ENCODE results near the gene LRRIQ1. TPM values are rescaled to one million over a fixed set of nuclear protein-coding genes. Genes with fewer than 3 reads are reported as not detected.
A peak's percentile ranks its signal among the peaks of the same experiment; 100 is the strongest.
"Not testable (repeated sequence)": the region's sequence is repeated elsewhere in the genome, so short reads cannot be mapped to it uniquely, and the experiment has no call there.

The LRRIQ1 gene
- polyA plus RNA-seq, 4 donors, result 28.4 to 49.5 (median 43.1) TPM

DNA sequence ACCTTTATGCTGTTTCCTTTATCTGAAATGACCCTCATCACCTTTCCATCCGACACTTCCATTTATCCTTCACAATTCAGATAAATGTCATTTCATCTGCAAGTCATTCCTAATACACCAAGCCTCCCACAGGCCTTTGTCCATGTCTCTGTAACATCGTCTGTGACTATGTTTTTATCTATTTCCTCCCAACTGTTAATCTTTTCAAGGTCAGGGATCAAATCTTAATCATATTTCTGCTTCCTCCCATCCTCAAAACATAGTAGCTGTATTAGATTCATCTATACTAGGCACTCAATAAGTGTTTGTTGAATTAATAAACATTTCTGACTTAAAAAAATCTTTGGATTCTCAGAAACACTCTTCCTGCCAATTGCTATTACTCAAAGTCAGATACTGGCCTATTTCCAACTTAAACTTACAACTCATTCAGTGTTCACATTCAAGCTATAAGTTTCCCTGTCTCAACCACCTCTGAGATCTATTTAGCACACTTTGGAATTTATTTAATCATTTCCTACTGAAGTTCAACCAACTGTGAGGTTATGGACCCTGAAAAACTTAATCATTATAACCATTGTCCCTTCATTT lies 143.6 kb downstream of the LRRIQ1 start:
- peak in 3 of 4 donors; percentile 22 to 38 (median 25) for DNase-seq (ENCODE audit: low read depth in 4 of 4, low spot score in 3 of 4)

DNA sequence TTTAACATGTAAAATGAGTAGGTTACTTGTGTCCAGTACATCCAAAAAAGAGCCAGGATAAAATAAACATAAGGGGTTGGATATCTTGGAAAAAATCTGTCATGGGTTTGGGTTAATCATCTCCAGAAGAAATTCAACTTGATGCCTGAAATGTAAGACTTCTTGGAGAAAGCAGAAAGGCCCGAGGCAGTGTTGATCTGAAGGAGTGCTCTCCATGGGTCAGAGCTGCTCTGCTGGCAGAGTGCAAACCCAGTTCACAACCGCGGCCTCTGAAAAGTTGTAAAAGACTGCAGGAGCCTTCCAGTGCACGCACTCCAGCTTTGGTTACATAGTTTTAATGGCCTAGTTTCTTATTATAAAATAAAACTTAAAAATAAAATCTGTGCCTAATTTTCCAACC lies 146.5 kb downstream of the LRRIQ1 start:
- DNase-seq (ENCODE audit: low read depth in 4 of 4, low spot score in 3 of 4), result peak in 3 of 4 donors; percentile 28 to 47 (median 37)

DNA sequence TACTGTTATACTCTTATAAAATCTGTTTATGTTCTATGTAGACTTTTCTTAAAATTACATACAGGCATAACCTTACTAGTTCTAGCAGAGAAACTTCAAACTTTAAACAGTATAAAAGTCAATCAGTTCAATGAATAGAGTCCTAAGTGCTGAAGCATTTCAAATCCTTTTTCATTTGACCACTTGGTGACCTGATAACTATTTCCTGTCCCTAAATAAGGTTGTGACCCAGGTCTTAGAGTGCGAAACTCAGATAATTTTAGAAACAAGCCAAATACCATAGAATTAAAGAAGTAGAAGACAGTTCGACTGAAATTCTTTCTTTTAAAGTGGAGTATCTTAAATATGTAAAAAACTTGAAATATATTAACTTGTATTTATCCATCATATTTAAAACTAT lies 147.7 kb downstream of the LRRIQ1 start:
- no peak for DNase-seq (ENCODE audit: low read depth in 4 of 4, low spot score in 3 of 4)

DNA sequence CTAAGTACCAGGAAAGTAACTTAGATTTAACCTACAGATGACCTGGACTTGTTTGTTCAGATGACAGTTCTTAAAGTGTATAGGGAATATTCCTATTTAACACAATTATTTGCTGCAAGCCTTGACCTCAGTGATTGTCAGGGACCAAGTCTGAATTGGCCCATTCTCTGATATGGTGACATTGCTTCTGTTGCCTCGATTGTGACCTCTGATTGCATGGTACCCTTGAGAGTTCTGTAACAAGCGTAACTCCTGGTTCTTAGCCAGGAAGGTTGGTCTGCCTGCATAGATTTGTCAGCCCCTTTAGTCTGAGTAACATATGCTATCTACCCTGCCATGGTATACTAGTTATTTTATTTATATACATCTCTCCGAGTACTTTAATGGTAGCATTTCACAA lies 150.1 kb downstream of the LRRIQ1 start:
- no peak for DNase-seq (ENCODE audit: low read depth in 4 of 4, low spot score in 3 of 4)

DNA sequence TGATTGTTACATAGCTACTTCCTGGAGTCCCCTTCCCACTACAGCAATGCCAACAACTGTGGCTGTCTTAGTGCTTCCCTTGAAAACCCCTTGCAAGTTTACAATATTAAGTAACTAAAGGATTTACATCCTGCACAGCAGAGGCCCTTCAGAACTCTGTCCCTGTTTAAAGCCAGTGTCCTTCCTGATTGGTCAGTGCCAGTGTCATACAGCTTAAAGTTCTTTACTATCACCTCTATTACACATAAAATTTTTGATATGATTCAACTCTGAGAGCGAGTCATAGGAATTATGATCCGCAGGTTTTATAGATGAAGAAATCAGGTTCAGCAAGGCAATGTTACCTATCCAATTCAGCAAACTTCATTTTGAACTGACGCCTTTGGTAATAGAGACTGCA lies 152.5 kb downstream of the LRRIQ1 start:
- no peak for DNase-seq (ENCODE audit: low read depth in 4 of 4, low spot score in 3 of 4)

DNA sequence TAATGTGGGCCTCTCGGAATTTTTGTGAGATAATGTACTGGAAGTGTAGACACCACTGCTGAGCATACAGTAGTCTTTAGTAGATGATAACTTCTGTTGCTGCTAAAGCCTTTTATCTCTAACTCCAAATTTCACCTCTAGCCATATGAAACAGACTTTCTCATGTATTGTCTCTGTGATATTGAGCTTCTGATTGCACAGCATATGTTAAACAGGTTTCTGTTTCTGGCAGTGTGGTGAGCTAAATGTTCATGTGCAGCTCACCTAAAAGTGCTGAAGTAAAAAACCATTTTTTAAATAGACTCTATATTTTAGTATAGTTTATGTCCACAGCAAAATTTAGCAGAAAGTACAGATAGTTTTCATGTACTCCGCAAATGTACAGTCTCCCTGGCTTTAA lies 154.6 kb downstream of the LRRIQ1 start:
- no peak for DNase-seq (ENCODE audit: low read depth in 4 of 4, low spot score in 3 of 4)

DNA sequence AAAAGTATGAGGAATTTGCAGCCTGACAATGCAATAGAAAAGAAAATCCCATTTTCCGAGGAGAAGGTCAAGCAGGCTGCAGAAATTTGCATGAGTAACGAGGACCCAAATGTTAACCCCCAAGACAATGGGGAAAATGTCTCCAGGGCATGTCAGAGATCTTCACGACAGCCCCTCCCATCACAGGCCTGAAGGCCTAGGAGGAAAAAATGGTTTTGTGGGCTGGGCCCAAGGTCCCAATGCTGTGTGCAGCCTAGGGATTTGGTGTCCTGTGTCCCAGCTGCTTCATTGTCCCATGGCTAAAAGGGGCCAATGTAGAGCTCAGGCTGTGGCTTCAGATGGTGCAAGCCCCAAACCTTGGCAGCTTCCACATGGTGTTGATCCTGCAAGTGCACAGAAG lies 167.7 kb downstream of the LRRIQ1 start:
- not testable (repeated sequence) for DNase-seq (ENCODE audit: low read depth in 4 of 4, low spot score in 3 of 4)

DNA sequence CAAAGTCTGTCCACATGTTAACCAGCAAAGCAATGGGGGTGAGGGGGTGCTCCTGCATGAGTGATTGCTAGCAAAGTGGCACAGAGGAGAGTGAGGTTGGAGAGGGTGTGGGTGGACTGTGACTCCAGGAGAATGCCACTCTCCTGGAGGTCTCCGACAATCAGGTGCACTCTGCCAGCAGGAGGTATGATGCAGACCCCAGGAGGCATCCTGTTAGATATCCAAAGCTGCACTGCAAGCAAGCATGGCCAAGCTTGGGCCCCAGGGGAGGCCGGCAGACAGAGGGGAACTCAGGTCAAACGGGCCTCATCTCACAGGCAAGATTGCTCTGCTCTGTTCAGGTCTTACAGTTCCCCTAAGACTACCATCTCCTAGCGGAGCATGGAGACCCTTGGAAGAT lies 170.4 kb downstream of the LRRIQ1 start:
- DNase-seq (ENCODE audit: low read depth in 4 of 4, low spot score in 3 of 4), result no peak

DNA sequence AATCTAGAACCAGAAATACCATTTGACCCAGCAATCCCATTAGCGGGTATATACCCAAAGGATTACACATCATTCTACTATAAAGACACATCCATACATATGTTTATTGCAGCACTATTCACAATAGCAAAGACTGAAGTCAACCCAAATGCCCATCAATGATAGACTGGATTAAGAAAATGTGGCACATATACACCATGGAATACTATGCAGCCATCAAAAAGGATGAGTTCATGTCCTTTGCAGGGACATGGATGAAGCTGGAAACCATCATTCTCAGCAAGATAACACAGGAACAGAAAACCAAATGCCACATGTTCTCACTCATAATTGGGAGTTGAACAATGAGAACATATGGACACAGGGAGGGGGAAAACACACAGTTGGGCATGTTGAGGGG lies 188.2 kb downstream of the LRRIQ1 start:
- not testable (repeated sequence) for DNase-seq (ENCODE audit: low read depth in 4 of 4, low spot score in 3 of 4)

DNA sequence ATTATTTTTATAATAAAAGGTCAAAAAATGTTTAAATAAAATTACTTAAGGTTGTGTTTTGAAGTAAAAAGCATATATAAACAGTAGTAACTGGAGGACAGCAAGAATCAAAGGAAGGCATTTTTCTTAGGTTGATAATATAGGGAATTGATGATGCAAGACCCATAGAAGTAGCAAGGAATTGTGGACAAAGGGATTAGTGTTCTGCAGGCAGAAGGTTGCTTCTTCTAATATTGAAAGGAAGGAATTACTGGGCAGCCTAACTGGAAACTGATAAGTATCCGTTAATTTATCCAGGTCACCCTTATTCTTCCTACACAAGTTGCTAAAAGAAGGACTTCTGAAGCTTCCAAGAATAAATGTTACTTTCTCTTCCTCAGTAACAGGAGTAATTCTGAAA lies 189.3 kb downstream of the LRRIQ1 start:
- DNase-seq (ENCODE audit: low read depth in 4 of 4, low spot score in 3 of 4), result no peak

DNA sequence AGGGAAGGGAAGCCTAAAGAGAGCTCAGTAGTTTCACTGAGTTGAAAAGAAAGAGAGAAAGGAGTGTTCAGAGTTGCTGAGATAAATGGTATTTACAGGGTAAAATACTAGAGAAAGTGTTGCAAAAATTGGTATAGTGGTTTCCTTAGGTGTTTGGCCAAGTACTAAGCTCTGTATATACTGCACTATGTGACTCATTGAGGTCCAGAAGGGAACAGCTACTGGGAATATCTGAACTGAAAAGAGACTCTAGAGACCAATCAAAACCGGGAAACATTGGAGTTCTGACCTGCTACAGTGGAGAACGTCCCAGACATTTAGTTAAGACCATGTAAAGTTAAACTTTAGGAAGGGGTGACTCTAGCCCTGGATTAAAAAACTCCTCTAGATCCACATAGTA lies 201.2 kb downstream of the LRRIQ1 start:
- no peak for DNase-seq (ENCODE audit: low read depth in 4 of 4, low spot score in 3 of 4)

DNA sequence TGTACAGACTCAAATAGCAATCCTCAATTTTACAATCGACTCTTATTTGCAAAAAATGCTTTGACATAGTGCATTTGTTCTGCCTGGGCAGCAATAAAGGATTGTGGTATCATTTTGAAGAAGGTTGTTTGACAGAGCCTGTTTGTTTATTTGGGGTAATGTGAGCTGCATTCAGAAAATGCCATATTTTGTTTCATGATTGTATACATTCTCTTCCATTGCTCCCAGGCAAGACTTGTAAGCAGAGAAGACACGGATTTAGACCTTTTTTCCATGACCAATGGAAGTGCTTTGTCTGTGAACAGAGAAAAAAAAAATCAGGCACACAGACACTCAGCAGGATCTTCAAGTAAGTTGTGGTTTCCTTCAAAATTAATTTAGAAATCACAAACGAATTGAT lies 208.4 kb downstream of the LRRIQ1 start:
- no peak for DNase-seq (ENCODE audit: low read depth in 4 of 4, low spot score in 3 of 4)

DNA sequence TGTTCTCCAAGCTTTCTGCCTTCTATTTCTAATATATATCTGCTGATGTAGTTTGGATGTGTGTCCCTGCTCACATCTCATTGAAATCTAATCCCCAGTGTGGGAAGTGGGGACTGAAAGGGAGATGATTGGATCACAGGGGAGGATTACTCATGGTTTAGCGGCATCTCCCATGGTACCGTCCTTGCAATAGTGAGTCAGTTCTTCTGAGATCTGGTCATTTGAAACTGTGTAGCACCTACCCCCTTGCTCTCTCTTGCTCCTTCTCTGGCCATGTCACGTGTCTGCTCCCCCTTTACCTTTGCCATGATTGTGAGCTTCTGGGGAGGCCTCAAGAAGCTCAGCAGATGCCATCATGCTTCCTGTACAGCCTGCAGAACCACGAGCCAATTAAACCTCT lies 217.7 kb downstream of the LRRIQ1 start:
- DNase-seq (ENCODE audit: low read depth in 4 of 4, low spot score in 3 of 4), result no peak

DNA sequence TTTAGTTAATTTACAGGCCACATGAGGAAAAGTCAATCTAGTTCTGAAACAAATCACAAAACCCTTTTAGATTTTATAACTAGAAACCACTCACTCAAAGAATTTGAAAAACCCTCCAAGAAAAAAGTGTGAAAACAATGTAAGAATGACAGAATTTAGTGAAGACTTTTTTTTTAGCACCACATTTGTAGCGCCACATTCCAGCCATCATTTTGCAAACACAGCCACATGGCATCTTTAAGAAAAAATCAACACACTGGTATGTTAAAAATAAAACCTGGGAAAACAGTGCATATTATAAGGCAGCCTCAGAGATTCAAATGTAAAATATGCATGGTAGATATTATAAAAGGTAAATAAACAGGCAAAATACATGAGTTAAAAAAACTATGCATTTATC lies 221.5 kb downstream of the LRRIQ1 start:
- DNase-seq (ENCODE audit: low read depth in 4 of 4, low spot score in 3 of 4), result no peak

DNA sequence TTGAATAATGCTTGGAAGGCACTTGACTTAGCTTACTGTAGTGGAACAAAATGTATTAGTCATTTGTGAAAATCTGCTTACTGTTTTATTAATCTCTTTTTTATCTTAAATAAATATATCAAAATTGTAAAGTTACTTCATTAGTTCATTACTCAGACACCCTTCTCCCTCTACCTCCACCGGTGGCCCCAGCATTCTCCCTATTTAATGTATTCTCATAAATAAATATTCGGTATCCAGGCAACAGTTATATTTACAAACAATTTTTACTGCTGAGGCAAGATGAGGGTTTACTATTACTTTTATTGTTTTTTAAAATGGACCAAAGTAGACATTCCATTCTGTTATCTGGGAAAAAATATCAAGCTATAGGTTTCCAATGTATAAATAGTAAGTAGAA lies 224.3 kb downstream of the LRRIQ1 start:
- DNase-seq (ENCODE audit: low read depth in 4 of 4, low spot score in 3 of 4), result no peak

DNA sequence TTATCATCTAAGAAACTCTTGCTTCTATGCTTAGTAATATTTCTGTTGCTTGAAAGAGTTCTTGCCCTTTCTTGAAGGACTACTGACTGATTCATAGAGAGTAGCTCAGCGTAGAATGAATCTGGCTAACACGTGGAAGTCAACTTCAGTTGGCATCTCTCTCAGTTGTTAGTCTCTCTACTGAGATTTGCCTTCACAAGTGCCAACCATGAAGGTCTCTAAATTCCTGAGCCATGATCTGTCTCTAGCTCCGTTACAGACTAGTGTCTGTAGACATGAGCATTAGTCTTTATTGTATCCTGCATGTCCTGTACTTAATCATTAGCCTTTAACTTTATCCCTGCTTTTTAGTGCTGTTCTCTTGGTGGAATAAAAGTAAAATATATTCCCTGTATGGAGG lies 224.7 kb downstream of the LRRIQ1 start:
- DNase-seq (ENCODE audit: low read depth in 4 of 4, low spot score in 3 of 4), result no peak

DNA sequence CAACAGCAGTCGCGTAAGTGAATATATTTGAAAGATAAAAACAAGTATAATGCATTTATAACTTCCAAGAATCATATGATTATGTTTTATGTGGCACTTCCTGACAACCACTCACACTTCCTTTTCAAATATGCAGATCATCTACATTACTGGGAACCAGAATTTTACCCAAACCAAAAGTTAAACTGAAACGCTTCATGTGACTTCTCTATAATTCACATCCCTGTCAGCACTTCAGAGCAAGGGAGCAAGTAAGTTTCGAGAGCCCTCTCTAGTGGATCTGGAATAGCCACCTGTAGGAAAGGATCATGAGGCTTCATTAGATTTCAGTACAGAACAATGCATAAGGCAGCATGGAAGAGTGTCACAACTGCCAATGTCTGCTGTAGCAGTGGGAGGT lies 230.2 kb downstream of the LRRIQ1 start:
- no peak for DNase-seq (ENCODE audit: low read depth in 4 of 4, low spot score in 3 of 4)

DNA sequence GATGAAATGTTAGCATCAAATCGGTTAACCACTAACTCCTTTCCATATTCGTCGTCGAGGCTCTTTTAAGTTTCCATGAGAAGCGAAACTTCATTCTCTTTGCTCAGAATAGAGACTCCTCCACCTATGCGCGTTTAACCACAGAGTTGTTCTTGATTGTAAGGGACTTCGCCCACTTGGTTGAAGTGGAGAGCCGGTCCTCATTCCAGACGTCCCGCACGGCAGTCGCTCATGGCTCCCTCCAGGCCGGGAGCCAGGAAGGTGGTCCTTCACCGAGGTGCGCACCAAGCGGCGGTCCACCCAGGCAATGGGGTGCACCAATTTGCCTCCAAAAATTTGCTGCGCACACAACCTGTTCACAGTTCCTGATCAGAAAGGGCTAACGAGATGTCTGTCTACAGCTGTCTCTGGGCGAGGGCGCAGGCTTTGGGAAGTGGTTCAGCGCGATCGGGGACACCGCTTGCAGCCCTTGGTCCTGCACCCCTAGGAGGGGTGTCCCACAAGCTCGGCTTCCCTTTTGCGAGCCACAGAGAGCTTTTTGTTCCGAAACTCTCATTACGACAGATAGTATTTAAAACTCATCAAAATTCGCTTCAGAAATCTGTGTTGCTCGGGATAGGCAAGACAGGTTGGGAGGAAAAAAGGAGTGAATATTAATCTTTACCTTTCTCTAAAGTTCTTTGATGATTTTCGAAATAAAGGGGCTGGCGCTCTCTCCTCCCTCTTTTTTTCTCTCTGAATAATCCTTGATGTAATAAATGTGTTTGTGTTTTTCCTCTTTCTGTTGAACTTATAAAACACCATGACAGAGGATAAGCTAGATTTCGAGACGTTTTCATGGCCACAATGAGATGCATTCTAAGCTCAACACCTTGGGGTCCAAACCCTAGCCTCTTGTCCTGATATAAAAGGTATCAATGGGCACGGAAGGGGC lies 237.5 kb downstream of the LRRIQ1 start:
- DNase-seq (ENCODE audit: low read depth in 4 of 4, low spot score in 3 of 4), result no peak

DNA sequence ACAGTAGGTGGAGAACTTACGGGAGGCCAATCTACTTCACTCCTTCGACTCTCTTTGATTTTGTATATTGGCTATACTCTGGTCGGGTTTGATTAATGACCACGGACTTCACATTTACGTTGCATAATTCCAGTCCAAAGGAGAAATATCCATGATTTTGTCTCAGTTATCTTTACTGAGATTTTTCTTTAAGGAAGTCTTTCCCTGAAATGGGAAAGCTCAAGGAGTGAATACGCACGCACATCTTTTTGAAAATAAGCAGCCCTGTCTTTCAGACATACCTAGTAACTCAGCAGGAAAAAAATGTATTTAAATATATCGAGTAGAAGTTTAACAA lies 238.1 kb downstream of the LRRIQ1 start:
- DNase-seq (ENCODE audit: low read depth in 4 of 4, low spot score in 3 of 4), result no peak

DNA sequence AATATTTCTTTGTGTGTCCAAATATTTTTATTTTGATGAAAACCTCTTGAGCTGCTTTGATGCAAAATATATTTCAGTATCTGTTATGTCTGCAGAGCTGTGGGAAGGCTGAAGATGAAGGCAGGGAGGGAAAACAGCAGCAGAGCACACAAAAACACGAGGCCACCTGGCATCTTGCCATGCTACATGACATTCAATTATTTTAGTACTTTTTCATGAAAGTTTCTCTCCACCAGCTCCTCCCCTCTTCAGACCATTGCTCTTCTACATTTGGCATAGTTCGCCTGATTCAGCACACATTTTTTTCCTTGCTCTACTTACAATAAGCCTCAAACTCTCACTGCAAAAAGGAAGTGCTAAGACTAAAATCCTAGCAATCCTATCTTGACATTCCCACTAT lies 239.2 kb downstream of the LRRIQ1 start:
- no peak for DNase-seq (ENCODE audit: low read depth in 4 of 4, low spot score in 3 of 4)

DNA sequence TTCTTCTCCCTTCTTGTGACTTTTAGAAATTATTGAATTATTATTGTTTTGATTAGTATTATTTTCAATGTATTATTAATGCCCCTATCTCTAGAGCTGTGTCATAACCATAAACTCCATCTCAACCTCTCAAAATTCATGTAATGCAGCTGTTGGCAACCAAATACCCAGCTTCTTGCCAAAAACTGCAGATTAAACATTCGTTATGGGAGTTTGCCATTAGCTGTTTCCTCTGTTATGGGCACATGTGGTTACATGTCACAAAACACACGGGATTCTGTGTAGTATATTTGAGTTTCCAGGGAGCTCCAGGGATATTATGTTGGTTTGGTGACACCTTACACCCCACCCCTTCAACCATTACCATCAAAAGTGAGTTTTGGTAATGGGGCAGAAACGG lies 241.0 kb downstream of the LRRIQ1 start:
- no peak for DNase-seq (ENCODE audit: low read depth in 4 of 4, low spot score in 3 of 4)

DNA sequence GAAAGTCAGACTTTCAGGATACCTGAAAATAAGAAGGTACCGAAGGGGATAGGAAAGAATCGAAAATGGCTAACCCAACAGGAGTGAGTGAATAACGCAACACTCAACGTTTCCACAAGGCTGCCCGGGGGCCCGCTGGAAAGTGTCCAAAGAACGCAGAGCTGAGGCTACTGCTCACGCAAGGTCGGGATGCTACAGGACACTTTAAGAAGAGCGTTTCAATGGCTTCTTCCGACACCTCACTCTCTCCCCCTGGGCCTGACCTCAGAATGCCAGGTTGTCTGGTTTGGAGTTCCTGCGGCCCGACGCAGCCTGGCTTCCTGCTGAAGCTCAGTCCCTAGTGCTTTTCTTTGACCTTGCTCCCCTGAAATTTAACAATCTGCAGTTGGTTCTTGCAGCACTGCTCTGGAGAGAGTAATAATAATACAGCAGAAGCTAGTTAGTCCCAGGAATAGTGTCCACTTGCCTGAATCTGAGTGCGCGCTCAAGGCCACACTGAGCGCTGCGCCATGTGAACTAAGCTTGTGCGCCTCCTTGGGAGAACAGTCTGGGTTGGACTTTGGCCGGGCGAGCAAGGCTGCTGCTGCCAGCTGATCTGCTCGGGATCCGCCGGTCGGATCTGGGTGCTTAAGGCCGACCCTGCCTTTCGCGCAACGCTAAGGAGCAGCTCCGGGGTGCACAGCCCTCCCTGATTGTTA lies 241.9 kb downstream of the LRRIQ1 start:
- DNase-seq (ENCODE audit: low read depth in 4 of 4, low spot score in 3 of 4), result no peak

All from right renal pelvis (tissue), 4 donors.